Measurements from ENCODE around the gene RTCB.
"Not testable (repeated sequence)": the region's sequence is repeated elsewhere in the genome, so short reads cannot be mapped to it uniquely, and the experiment has no call there.

The RTCB gene

GRCh38 chr22:32396746-32397145 is 15.3 kb downstream of the RTCB start:
- DNase-seq: no peak
- in situ Hi-C loops (cut with HindIII; ENCODE audit: low pct_ligation_motif_present, low pct_unique_long_range_greater_than_20kb, low sequenced_read_pairs): no loop called here

- no peak for DNase-seq
- in situ Hi-C loops (cut with HindIII; ENCODE audit: low pct_ligation_motif_present, low pct_unique_long_range_greater_than_20kb, low sequenced_read_pairs): no loop called here
Measured at GRCh38 chr22:32396255-32396654, 15.8 kb downstream of the RTCB start.

DNA sequence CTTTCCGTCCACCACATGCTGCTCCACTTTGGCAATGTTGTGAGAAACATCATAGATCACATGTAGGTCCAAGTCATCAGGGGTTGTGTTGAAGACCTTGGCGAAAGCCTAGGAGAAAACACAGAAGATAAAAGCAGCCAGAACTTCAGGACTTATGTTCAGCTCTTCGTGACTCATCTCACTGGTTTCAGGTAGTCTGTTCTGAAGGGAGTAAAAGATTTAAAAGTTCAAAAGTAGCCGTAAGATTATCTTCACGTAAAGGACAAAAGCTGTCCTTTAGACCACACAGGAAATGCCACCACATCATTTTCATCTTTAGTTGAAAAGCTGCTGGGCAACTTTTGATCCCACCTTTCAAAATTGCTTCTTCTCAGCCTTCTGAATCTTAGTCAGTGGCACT is 16.9 kb downstream of the RTCB start:
- in situ Hi-C loops (cut with HindIII; ENCODE audit: low pct_ligation_motif_present, low pct_unique_long_range_greater_than_20kb, low sequenced_read_pairs): no loop called here

DNA sequence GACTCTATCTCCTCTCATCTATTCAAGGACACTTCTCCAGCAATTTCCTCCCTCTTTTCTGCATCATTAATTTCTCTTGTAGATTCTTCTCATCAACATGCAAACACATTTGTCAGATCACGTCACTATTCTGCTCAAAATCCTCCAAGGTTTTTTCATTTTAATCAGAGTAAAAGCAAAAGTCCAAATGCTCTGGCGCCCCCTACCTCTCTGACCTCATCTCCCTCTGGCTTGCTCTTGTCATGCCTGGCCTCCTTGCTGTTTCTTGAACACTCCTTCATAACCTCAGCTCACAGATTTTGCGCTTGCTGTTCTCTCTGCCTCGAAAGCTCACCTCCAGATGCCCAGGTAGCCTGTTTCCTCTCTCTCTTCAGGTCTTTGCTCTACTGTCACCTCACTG is 22.4 kb downstream of the RTCB start:
- peak; percentile 19 for DNase-seq
- in situ Hi-C loops (cut with HindIII; ENCODE audit: low pct_ligation_motif_present, low pct_unique_long_range_greater_than_20kb, low sequenced_read_pairs): no loop called here

More for the DNA sequence above, 16.9 kb downstream of the RTCB start:
- DNase-seq: no peak

- no peak for DNase-seq
- in situ Hi-C loops (cut with HindIII; ENCODE audit: low pct_ligation_motif_present, low pct_unique_long_range_greater_than_20kb, low sequenced_read_pairs): no loop called here
Measured at GRCh38 chr22:32385681-32386080, 26.4 kb downstream of the RTCB start.

DNA sequence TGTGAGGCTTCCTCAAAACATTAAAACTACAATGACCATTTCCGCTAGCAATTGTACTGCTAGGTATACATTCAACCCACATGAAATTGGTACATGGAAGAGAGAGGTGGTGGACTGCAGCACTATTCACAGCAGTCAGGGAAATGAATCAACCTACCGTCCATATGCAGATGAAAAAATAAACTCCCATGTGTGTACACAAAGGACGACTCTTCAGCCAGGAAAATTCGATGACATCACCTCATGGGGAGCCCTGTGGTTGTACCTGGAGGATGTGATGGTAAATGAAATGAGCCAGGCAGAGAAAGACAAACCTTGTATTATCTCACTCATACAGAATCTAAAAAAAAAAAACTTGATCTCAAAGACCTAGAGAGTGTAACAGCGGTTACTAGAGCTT is 31.1 kb downstream of the RTCB start:
- in situ Hi-C loops (cut with HindIII; ENCODE audit: low pct_ligation_motif_present, low pct_unique_long_range_greater_than_20kb, low sequenced_read_pairs): no loop called here
- DNase-seq: no peak

DNA sequence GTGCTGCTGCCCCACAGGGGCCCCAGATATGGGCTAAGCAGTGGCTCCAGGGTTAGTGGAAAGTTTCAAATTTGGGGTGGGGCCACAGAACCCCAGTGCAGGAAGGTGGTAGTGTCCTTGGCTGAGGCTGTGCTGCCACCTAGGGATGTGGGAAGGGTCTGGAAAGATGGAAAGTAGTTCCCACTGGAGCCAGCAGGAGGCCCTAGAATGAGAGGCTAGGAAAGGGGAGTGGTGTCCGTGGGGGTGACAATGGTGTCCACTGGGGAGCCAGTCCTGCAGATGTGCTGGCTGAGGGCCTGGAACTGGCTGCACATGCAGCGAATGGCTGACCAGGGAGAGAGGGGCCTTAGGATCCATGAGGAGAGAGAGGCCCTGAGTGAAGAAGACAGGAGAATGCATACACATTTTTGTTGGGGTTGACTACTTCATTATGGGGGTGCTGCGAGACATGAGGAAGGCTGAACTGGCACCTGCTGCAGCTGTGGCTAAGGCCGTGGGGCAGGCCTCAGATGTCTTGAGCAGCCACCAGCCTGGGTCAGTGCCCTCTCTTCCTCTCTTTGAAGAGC is 33.3 kb downstream of the RTCB start:
- DNase-seq: peak; percentile 77
- in situ Hi-C loops (cut with HindIII; ENCODE audit: low pct_ligation_motif_present, low pct_unique_long_range_greater_than_20kb, low sequenced_read_pairs): no loop called here

GRCh38 chr22:32376681-32377080 is 35.4 kb downstream of the RTCB start:
- in situ Hi-C loops (cut with HindIII; ENCODE audit: low pct_ligation_motif_present, low pct_unique_long_range_greater_than_20kb, low sequenced_read_pairs): no loop called here
- DNase-seq: no peak

DNA sequence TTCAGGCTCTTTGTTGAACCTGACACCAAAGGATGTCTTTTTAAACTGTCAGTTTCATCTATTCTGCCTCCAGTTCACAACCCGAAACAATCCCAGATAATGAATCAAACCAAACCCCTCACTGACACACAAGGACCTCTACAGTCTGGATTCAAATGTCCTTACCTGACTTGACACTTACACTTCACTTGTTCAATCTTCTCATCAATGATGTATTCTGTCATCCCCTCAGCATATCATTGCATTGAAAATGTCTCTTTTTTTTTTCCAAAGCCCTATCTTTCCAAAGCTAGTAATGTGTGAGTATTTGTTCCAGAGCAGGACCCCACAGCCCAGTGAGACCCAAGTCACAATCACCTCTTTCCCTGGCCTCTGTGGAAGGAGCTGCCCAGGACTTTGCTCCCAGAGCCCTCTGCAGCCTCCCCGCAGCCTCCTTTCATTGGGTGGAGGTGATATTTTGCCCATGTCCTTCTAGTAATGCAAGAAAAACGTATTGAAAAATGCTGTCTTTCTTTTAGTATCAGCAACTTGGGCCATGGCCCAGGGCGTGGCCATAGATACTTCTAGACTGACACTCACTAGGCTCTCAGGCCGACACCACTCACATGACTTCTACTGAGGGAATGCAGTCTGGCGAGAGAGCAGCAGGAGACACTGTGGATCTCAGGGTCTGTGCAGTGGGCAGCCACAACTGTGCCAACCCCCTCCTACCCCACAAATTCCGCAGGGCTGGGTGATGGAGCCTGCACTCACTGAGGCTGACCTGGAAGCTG is 36.2 kb downstream of the RTCB start:
- in situ Hi-C loops (cut with HindIII; ENCODE audit: low pct_ligation_motif_present, low pct_unique_long_range_greater_than_20kb, low sequenced_read_pairs): no loop called here
- no peak for DNase-seq

- in situ Hi-C loops (cut with HindIII; ENCODE audit: low pct_ligation_motif_present, low pct_unique_long_range_greater_than_20kb, low sequenced_read_pairs): no loop called here
- no peak for DNase-seq
Measured at GRCh38 chr22:32364210-32364609, 47.8 kb downstream of the RTCB start.

GRCh38 chr22:32361257-32361656 is 50.8 kb downstream of the RTCB start:
- in situ Hi-C loops (cut with HindIII; ENCODE audit: low pct_ligation_motif_present, low pct_unique_long_range_greater_than_20kb, low sequenced_read_pairs): no loop called here
- no peak for DNase-seq

GRCh38 chr22:32360096-32360495 is 52.0 kb downstream of the RTCB start:
- DNase-seq; in situ Hi-C loops (cut with HindIII; ENCODE audit: low pct_ligation_motif_present, low pct_unique_long_range_greater_than_20kb, low sequenced_read_pairs): not testable (repeated sequence)

DNA sequence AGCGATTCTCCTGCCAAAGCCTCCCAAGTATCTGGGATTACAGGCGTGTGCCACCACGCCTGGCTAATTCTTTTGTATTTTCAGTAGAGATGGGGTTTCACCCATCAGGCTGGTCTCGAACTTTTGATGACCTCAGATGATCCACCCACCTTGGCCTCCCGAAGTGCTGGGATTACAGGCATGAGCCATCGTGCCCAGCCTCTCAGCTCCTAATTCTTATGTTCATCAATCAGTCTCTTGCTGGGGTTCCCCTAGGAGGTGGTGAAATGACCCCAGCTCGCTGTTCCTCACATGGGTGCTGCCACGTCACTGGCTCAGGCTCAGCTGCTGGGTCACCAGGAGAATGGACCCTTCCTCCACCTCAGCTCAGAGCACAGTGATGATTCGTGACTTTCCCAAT is 54.5 kb downstream of the RTCB start, which contains the start of gene RFPL3:
TSS of gene RFPL3 (plus strand) at position 301 of the 400 bp plus-strand sequence. CDS start 205 bp downstream, outside the sequence.
- in situ Hi-C loops (cut with HindIII; ENCODE audit: low pct_ligation_motif_present, low pct_unique_long_range_greater_than_20kb, low sequenced_read_pairs); DNase-seq: not testable (repeated sequence)

DNA sequence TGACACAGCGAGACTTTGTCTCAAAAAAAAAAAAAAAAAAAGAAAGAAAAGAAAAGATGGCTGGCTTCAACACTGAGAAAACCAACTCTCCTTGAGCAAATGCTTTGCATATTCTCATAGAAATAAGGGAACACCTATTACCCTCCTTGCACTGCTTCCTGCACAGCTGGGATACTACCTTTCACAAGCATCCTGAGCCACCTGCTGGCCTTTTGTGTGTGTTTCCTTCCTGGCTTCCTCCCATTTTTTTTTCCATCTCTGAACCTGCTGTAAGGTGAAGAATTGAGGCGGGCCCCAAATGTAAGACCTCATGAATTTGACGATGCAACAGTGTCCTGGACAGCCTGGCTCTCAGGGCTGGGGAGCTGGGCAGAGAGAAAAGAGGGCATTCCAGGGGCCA is 56.3 kb downstream of the RTCB start:
- in situ Hi-C loops (cut with HindIII; ENCODE audit: low pct_ligation_motif_present, low pct_unique_long_range_greater_than_20kb, low sequenced_read_pairs): no loop called here
- DNase-seq: peak; percentile 26

GRCh38 chr22:32354360-32355351 is 57.4 kb downstream of the RTCB start:
- in situ Hi-C loops (cut with HindIII; ENCODE audit: low pct_ligation_motif_present, low pct_unique_long_range_greater_than_20kb, low sequenced_read_pairs): no loop called here

GRCh38 chr22:32353840-32354239 is 58.2 kb downstream of the RTCB start:
- no peak for DNase-seq
- in situ Hi-C loops (cut with HindIII; ENCODE audit: low pct_ligation_motif_present, low pct_unique_long_range_greater_than_20kb, low sequenced_read_pairs): no loop called here

More at GRCh38 chr22:32354360-32355351, 57.4 kb downstream of the RTCB start:
- peak; percentile 37 for DNase-seq

GRCh38 chr22:32353292-32353691 is 58.8 kb downstream of the RTCB start:
- no peak for DNase-seq
- in situ Hi-C loops (cut with HindIII; ENCODE audit: low pct_ligation_motif_present, low pct_unique_long_range_greater_than_20kb, low sequenced_read_pairs): no loop called here

- no peak for DNase-seq
- in situ Hi-C loops (cut with HindIII; ENCODE audit: low pct_ligation_motif_present, low pct_unique_long_range_greater_than_20kb, low sequenced_read_pairs): no loop called here
Measured at GRCh38 chr22:32352681-32353080, 59.4 kb downstream of the RTCB start.

- DNase-seq; in situ Hi-C loops (cut with HindIII; ENCODE audit: low pct_ligation_motif_present, low pct_unique_long_range_greater_than_20kb, low sequenced_read_pairs): not testable (repeated sequence)
Measured at GRCh38 chr22:32351875-32352274, 60.2 kb downstream of the RTCB start.

Measured in ACHN (cell line).